GM19397 (cell line): ENCODE measurements around the gene FCMR.
"Not testable (repeated sequence)": the region's sequence is repeated elsewhere in the genome, so short reads cannot be mapped to it uniquely, and the experiment has no call there.

Experiments
- ATAC-seq: cut with Tn5 transposase; IDR thresholded peaks from one replicate; pipeline ENCODE4 v1.9.1; 2021; ENCODE audit warnings: mild to moderate bottlenecking, moderate library complexity; ENCODE audit not compliant: unreplicated experiment

Gene FCMR

GRCh38 chr1:206880314-206880713, 41.4 kb downstream of the FCMR start:
- no peak for ATAC-seq

GRCh38 chr1:206878456-206878855, 43.3 kb downstream of the FCMR start:
- no peak for ATAC-seq

- no peak for ATAC-seq
Measured at GRCh38 chr1:206875752-206876377, 45.9 kb downstream of the FCMR start.

- ATAC-seq, result no peak
Measured at GRCh38 chr1:206873603-206874188, 48.0 kb downstream of the FCMR start.

DNA sequence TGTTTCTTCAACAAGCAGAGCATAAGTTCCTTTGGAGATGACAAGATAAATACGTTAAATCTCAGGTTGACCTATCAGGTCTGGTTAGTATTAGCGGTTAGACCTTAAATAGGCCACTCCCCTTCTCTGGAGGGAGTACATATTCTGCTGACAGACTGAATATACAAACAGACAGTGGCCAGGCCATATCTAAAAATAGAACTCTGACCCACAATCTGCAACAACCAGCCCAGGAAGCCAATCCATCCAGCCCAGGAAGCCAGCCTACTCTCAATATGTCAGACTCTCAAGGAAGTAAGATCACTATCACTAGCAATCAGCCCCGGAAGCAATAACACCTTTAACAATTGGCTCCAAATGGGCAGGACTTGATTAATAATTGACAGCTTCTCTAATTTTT, 49.6 kb downstream of the FCMR start:
- ATAC-seq, result no peak

- no peak for ATAC-seq
Measured at GRCh38 chr1:206868264-206868663, 53.5 kb downstream of the FCMR start.

DNA sequence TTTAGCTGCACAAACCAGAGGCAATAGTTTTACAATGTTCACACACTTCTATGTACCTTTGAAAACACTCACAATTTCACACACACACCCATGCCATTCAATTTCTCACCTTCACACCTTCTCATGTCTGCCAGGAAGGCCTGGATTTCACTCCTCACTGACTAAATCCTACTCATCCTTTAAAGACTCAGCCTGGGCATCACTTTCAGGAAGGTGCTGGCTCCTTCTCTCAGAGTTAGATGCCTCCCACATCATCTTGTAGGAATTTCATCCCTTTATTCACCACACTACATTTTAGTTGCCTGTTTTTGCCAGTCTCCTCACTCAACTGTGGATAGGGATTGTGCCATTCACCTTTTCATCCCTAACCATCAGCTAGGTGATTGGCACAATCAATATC, 54.0 kb downstream of the FCMR start:
- no peak for ATAC-seq

DNA sequence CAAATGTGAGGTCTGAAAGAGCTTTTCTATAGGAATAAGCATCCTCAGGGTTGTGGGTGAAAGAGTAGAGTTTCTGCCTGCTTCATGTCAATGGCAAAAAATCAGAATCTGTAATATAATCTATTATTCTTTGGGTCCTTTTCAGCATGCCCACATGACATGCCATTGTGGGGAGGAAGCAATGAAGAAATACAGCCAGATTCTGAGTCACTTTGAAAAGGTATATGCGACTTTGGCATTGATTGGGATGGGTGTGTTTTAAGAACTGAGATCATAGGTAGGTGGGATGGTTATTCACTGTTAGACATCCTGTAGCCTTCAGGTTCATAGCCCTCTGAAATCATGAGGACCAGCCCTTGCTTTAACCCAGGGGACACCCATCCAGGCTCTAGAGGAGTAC, 54.5 kb downstream of the FCMR start:
- no peak for ATAC-seq

DNA sequence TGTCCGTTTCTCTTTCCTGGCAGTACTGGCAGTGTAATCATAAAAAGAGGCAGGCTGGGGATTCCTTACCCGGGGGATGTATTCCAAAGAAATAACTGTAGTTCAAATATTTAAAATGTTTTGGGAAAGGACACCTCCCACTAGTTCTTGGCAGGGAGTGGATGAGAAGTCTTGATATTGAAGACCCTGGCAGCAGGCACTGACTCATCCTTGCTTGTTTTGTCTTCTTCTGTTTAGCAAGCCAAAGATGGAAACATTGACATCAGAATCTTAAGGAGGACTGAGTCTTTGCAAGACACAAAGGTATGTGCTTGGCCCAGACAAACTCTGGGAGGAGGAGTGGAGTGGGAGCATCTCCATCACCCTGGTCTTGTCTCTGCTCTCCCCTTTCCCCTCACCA, 55.7 kb downstream of the FCMR start:
- ATAC-seq, result no peak

GRCh38 chr1:206864939-206865671, 56.6 kb downstream of the FCMR start, which contains the start of gene IL20:
Gene IL20 (plus strand): TSS chr1:206865623. CDS start chr1:206865853, 230 bp downstream.
- ATAC-seq, result no peak

GRCh38 chr1:206863266-206863665, 58.5 kb downstream of the FCMR start:
- ATAC-seq, result no peak

DNA sequence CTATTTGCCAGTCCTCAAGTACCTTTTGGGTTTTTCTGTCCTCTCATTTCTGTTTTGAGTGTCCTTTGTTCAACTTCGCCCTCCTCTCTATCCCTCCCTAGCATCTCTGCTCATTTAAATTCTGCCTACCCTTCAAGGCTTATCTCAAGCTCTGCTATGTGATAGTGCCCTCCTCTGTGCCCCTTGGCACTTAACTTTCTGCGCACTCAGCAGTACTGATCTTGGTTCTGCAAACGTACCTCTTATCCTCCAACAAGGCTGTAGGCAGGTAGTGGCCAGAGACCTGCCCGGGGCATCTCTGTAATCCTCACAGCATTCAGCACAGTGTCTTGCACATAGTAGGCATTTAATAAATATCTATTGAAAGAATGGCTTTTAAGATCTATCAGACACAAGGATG, 61.6 kb downstream of the FCMR start:
- no peak for ATAC-seq

- ATAC-seq, result no peak
Measured at GRCh38 chr1:206859082-206859521, 62.6 kb downstream of the FCMR start.

DNA sequence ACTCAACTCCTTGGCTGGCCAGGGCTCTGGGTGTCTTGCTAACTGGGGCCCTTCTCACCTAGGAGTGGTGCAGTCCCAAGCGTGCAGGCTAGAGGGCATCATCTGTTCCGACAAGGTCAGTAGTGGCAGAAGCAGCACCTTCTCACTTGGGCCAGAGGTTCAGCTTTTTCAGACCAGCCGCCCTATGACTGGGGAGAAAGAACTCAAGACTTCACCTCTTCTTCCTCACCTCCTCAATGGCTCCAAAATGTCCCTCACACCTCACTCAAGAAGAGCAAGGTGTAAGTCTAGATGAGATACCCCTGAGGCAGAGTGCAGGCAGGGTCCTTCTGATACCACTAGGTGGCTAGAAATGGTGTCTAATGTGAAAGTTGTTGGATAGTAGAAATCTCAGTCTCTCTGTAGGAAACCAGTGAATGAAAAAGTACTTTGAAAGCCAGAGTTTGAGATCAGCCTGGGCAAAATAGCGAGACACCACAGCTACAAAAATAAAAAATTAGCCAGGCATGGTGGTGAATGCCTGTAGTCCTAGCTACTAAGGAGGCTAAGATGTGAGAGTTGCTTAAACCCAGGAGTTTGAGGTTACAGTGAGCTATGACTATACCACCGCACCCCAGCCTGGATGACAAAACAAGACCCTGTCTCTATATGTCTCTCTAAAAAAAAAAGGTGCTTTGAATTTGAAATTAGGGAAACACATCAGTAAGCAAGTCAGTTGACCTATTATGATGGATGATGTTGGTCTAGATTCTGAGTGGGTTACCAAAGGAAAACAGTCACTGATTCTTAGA, 64.9 kb downstream of the FCMR start:
- ATAC-seq, result no peak

DNA sequence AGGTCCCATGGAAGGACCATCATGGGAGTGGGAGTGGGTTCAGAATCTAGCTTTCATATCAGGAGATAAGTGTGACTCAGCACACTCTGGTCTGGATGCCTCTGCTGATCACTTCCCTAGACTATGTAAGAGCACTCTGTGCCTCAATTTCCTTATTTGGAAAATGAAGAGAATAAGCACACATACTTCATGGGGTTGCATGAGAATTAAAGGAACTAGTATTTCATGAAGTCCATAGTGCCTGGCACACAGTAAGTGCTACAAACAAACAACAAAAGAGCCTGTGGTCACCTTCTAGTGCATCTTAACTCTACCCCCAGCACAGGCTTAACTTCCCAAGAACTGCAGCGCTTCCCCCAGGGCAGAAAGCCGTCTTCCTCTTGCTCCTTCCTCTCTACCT, 65.9 kb downstream of the FCMR start:
- ATAC-seq, result no peak

- ATAC-seq, result no peak
Measured at GRCh38 chr1:206854401-206855129, 67.2 kb downstream of the FCMR start.

DNA sequence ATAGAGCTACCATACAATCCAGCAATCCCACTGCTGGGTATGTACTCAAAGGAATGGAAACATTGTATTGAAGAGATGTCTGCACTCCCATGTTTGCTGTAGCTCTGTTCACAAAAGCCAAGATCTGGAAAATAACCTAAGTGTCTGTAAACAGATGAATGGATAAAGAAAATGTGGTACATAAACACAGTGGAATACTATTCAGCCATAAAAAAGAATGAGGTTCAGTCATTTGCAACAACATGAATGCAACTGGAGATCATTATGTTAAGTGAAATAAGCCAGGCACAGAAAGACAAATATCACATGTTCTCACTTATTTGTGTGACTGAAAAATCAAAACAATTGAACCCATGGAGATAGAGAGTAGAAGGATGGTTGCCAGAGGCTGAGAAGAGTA, 68.0 kb downstream of the FCMR start:
- ATAC-seq, result not testable (repeated sequence)
